HG03432 (cell line): ENCODE results near the gene MDH2.
"Not testable (repeated sequence)": the region's sequence is repeated elsewhere in the genome, so short reads cannot be mapped to it uniquely, and the experiment has no call there.

Source experiments
- ATAC-seq: cut with Tn5 transposase; IDR thresholded peaks from one replicate; pipeline ENCODE4 v1.9.1; 2021; ENCODE audit warnings: mild to moderate bottlenecking, moderate library complexity; ENCODE audit not compliant: unreplicated experiment

The MDH2 gene

GRCh38 chr7:76047305-76047810 lies 548 bp upstream of the MDH2 start:
- ATAC-seq: peak; percentile 11

- ATAC-seq: peak; percentile 1
Measured at GRCh38 chr7:76048668-76048988, 722 bp downstream of the MDH2 start.

GRCh38 chr7:76049295-76049694 lies 1.4 kb downstream of the MDH2 start:
- ATAC-seq: no peak

- ATAC-seq: no peak
Measured at GRCh38 chr7:76050545-76050944, 2.6 kb downstream of the MDH2 start.

GRCh38 chr7:76051840-76052239 lies 3.9 kb downstream of the MDH2 start:
- ATAC-seq: no peak

GRCh38 chr7:76052681-76053080 lies 4.8 kb downstream of the MDH2 start:
- not testable (repeated sequence) for ATAC-seq

GRCh38 chr7:76053461-76053860 lies 5.6 kb downstream of the MDH2 start:
- ATAC-seq: no peak

GRCh38 chr7:76054123-76055120 lies 6.5 kb downstream of the MDH2 start:
- ATAC-seq: no peak

GRCh38 chr7:76056241-76056640 lies 8.3 kb downstream of the MDH2 start:
- ATAC-seq: no peak

- no peak for ATAC-seq
Measured at GRCh38 chr7:76057103-76057812, 9.4 kb downstream of the MDH2 start.

GRCh38 chr7:76057813-76058145 lies 9.9 kb downstream of the MDH2 start:
- no peak for ATAC-seq

- ATAC-seq: not testable (repeated sequence)
Measured at GRCh38 chr7:76058745-76059144, 10.8 kb downstream of the MDH2 start.

GRCh38 chr7:76060842-76061241 lies 12.9 kb downstream of the MDH2 start:
- ATAC-seq: no peak

- ATAC-seq: no peak
Measured at GRCh38 chr7:76062254-76062653, 14.3 kb downstream of the MDH2 start.

GRCh38 chr7:76063114-76063513 lies 15.2 kb downstream of the MDH2 start:
- ATAC-seq: no peak

- no peak for ATAC-seq
Measured at GRCh38 chr7:76063525-76063924, 15.6 kb downstream of the MDH2 start.

GRCh38 chr7:76064208-76064970 lies 16.5 kb downstream of the MDH2 start:
- no peak for ATAC-seq

GRCh38 chr7:76065016-76065612 lies 17.2 kb downstream of the MDH2 start:
- no peak for ATAC-seq

GRCh38 chr7:76066716-76067503 lies 19.0 kb downstream of the MDH2 start:
- ATAC-seq: no peak

- ATAC-seq: no peak
Measured at GRCh38 chr7:76069238-76069638, 21.3 kb downstream of the MDH2 start.
